NB4 (cell line): Measurements from ENCODE around the gene SLC39A6.
A peak's percentile ranks its signal among the peaks of the same experiment; 100 is the strongest.
"Not testable (repeated sequence)": the region's sequence is repeated elsewhere in the genome, so short reads cannot be mapped to it uniquely, and the experiment has no call there.

ENCODE experiments used
- DNase-seq: peaks from one replicate; pipeline ENCODE4 v3.0.0; 2010; ENCODE audit warnings: low read depth
- H3K4me3 ChIP-seq: one replicate; pipeline ENCODE4 v1.5.1; 2011; ENCODE audit warnings: mild to moderate bottlenecking, low read depth, low read length, moderate library complexity
- CTCF ChIP-seq: IDR thresholded peaks from one replicate; pipeline ENCODE4 v1.5.1; 2012; ENCODE audit warnings: low read depth, low read length
- MAX ChIP-seq: IDR thresholded peaks from 2 replicates; pipeline ENCODE4 v1.6.1; 2011; ENCODE audit warnings: low read depth, low read length
- MYC ChIP-seq: IDR thresholded peaks from 2 replicates; pipeline ENCODE4 v1.6.1; 2011; ENCODE audit warnings: low read depth, low read length
- POLR2A ChIP-seq: IDR thresholded peaks from 2 replicates; pipeline ENCODE4 v1.6.1; 2011; ENCODE audit warnings: mild to moderate bottlenecking; ENCODE audit not compliant: insufficient read length; ENCODE audit errors: extremely low read depth

Gene SLC39A6

GRCh38 chr18:36066686-36067054 lies 62.5 kb downstream of the SLC39A6 start:
- peak; percentile 43 for DNase-seq
- H3K4me3 ChIP-seq = peak overlapping the region; percentile 87
- TF ChIP-seq MYC = no peak
- TF ChIP-seq CTCF = no peak

- no peak for TF ChIP-seq CTCF
- no peak for TF ChIP-seq MYC
- peak overlapping the region; percentile 87 for H3K4me3 ChIP-seq
- no peak for DNase-seq
Observed at GRCh38 chr18:36066001-36066400, 63.1 kb downstream of the SLC39A6 start.

- peak overlapping the region; percentile 87 for H3K4me3 ChIP-seq
- DNase-seq = not testable (repeated sequence)
Observed at GRCh38 chr18:36064809-36065079, 64.4 kb downstream of the SLC39A6 start.

- TF ChIP-seq MYC (no peak), CTCF (no peak), POLR2A (no peak), MAX (no peak)
- no peak for DNase-seq
- no peak overlapping the region for H3K4me3 ChIP-seq
Observed at GRCh38 chr18:36064027-36064808, 64.9 kb downstream of the SLC39A6 start.

GRCh38 chr18:36058674-36059073 lies 70.5 kb downstream of the SLC39A6 start:
- TF ChIP-seq POLR2A = no peak
- no peak for TF ChIP-seq MYC
- TF ChIP-seq MAX = no peak
- TF ChIP-seq CTCF = no peak
- no peak overlapping the region for H3K4me3 ChIP-seq
- no peak for DNase-seq
